IMR-90 (cell line): ENCODE measurements around the gene CDK11A. TPM values are rescaled to one million over a fixed set of nuclear protein-coding genes. Genes with fewer than 3 reads are reported as not detected.
"Not testable (repeated sequence)": the region's sequence is repeated elsewhere in the genome, so short reads cannot be mapped to it uniquely, and the experiment has no call there.

Experiments
- ATAC-seq: fragments of 200-7000 bp; cut with Tn5 transposase; 2 replicates; pipeline ENCODE4 v1.9.1; 2020; ENCODE audit warnings: low read depth, mild to moderate bottlenecking, moderate library complexity
- BruUV-seq: library from RNA; stranded (reverse); fragments of 400-500 nt; replicated peaks from 2 replicates; lab custom pipeline; 2021; lab: Mats Ljungman, UMichigan
- CTCF ChIA-PET: fragments of 300-600 bp; formaldehyde crosslinking; extraction: SDS; loops from one replicate; lab custom pipeline; 2021; ENCODE audit warnings: antibody characterized with exemption; lab: Yijun Ruan, JAX
- POLR2A ChIA-PET: fragments of 300-600 bp; sonication (Branson Sonifier 250); formaldehyde crosslinking; loops from one replicate; lab custom pipeline; 2022; ENCODE audit warnings: antibody characterized with exemption; ENCODE audit not compliant: unreplicated experiment; lab: Charles Lee
- DNase-seq: peaks from one replicate; pipeline ENCODE4 v3.0.0; 2013
- H2AFZ ChIP-seq: replicated peaks from 2 replicates; pipeline ENCODE3; 2013; ENCODE audit warnings: low read length, mild to moderate bottlenecking; ENCODE audit not compliant: poor library complexity
- H2AK5ac ChIP-seq: 2 replicates; pipeline ENCODE4 v1.6.1; 2013; ENCODE audit warnings: low read depth, low read length, inconsistent platforms
- H2AK9ac ChIP-seq: replicated peaks from 2 replicates; pipeline ENCODE3; 2013; ENCODE audit warnings: mild to moderate bottlenecking, low read depth, low read length, moderate library complexity; ENCODE audit not compliant: poor library complexity
- H2BK120ac ChIP-seq: 2 replicates; pipeline ENCODE4 v1.6.1; 2013; ENCODE audit warnings: low read depth, low read length, inconsistent platforms
- H2BK15ac ChIP-seq: 3 replicates; pipeline ENCODE4 v1.6.1; 2013; ENCODE audit warnings: low read depth, low read length, inconsistent platforms
- H2BK20ac ChIP-seq: 2 replicates; pipeline ENCODE4 v1.6.1; 2013; ENCODE audit warnings: low read depth, mild to moderate bottlenecking, inconsistent platforms, low read length, moderate library complexity
- H2BK5ac ChIP-seq: 2 replicates; pipeline ENCODE4 v1.6.1; 2013; ENCODE audit warnings: mild to moderate bottlenecking, low read depth, low read length, inconsistent platforms; ENCODE audit not compliant: poor library complexity, severe bottlenecking
- H3K14ac ChIP-seq: replicated peaks from 2 replicates; pipeline ENCODE4 v1.6.1; 2013; ENCODE audit warnings: low read depth, low read length, inconsistent platforms
- H3K18ac ChIP-seq: 2 replicates; pipeline ENCODE4 v1.6.1; 2013; ENCODE audit warnings: low read depth, low read length, control low read depth
- H3K23ac ChIP-seq: 2 replicates; pipeline ENCODE4 v1.6.1; 2013; ENCODE audit warnings: low read depth, low read length, inconsistent platforms
- H3K27ac ChIP-seq: 2 replicates; pipeline ENCODE4 v1.5.1; 2013; ENCODE audit warnings: mild to moderate bottlenecking, control low read depth, low read length; ENCODE audit not compliant: insufficient read depth
- H3K27me3 ChIP-seq: 2 replicates; pipeline ENCODE4 v1.6.1; 2013; ENCODE audit warnings: low read length; ENCODE audit not compliant: control insufficient read depth, insufficient read depth
- H3K36me3 ChIP-seq: 2 replicates; pipeline ENCODE4 v1.6.1; 2013; ENCODE audit warnings: low read length, mixed read lengths; ENCODE audit not compliant: control insufficient read depth, insufficient read depth
- H3K4ac ChIP-seq: 2 replicates; pipeline ENCODE4 v1.6.1; 2013; ENCODE audit warnings: low read depth, low read length, inconsistent platforms
- H3K4me1 ChIP-seq: 2 replicates; pipeline ENCODE4 v1.6.1; 2013; ENCODE audit warnings: low read length, mixed read lengths; ENCODE audit not compliant: control insufficient read depth, insufficient read depth
- H3K4me2 ChIP-seq: 2 replicates; pipeline ENCODE4 v1.6.1; 2013; ENCODE audit warnings: low read depth, mild to moderate bottlenecking, control low read depth, low read length, moderate library complexity
- H3K4me3 ChIP-seq: 2 replicates; pipeline ENCODE4 v1.5.1; 2013; ENCODE audit warnings: low read depth, mild to moderate bottlenecking, control low read depth, low read length, moderate library complexity; ENCODE audit not compliant: insufficient read depth
- H3K56ac ChIP-seq: 2 replicates; pipeline ENCODE4 v1.6.1; 2013; ENCODE audit warnings: low read length, inconsistent platforms; ENCODE audit not compliant: insufficient read depth; ENCODE audit errors: extremely low read depth
- H3K79me1 ChIP-seq, 2 experiments: 2 replicates each; pipeline ENCODE4 v1.6.1; 2013; ENCODE audit warnings: low read length in 2 of 2, inconsistent platforms in 1 of 2, low read depth in 1 of 2
- H3K9ac ChIP-seq: 2 replicates; pipeline ENCODE4 v1.6.1; 2013; ENCODE audit warnings: low read depth, low read length, control low read depth
- H3K9me1 ChIP-seq: 2 replicates; pipeline ENCODE4 v1.6.1; 2013; ENCODE audit warnings: low read length, inconsistent platforms; ENCODE audit not compliant: insufficient read depth
- H3K9me3 ChIP-seq: 2 replicates; pipeline ENCODE4 v1.6.1; 2013; ENCODE audit warnings: low read length; ENCODE audit not compliant: control insufficient read depth, insufficient read depth
- H4K20me1 ChIP-seq: 2 replicates; pipeline ENCODE4 v1.6.1; 2013; ENCODE audit warnings: low read length, inconsistent platforms; ENCODE audit not compliant: insufficient read depth
- H4K5ac ChIP-seq: 2 replicates; pipeline ENCODE4 v1.6.1; 2013; ENCODE audit warnings: mild to moderate bottlenecking, low read depth, low read length, control low read depth
- H4K8ac ChIP-seq, 2 experiments: 2 replicates each; pipeline ENCODE4 v1.6.1; 2013; ENCODE audit warnings: low read depth in 2 of 2, low read length in 2 of 2, control low read depth in 1 of 2, inconsistent platforms in 1 of 2
- H4K91ac ChIP-seq: 2 replicates; pipeline ENCODE4 v1.6.1; 2013; ENCODE audit warnings: low read depth, low read length, inconsistent platforms; ENCODE audit not compliant: insufficient read depth
- WGBS, 2 experiments: methylation state at CpG; one replicate each; pipeline versions ENCODE4 v1.1.5 to v1.1.7; 2013; ENCODE audit warnings: missing lambda C conversion rate in 2 of 2; ENCODE audit not compliant: insufficient read length in 1 of 2; ENCODE audit errors: extremely low coverage in 2 of 2; 5-methylcytosine and 5-hydroxymethylcytosine counted together
- dilution Hi-C: fragments of 300-500 bp; cut with HindIII; formaldehyde crosslinking; loops from one replicate; pipeline ENCODE4 v1.14.3; 2018; ENCODE audit warnings: low sequenced_read_pairs; ENCODE audit not compliant: unreplicated experiment
- in situ Hi-C: fragments of 300-500 bp; cut with MboI; formaldehyde crosslinking; loops from 3 replicates; pipeline ENCODE4 v1.14.3; 2019; ENCODE audit warnings: low sequenced_read_pairs, inconsistent platforms, mixed read lengths
- intact Hi-C: fragments of 100-400 bp; cut with micrococcal nuclease; formaldehyde crosslinking; loops from 2 replicates; pipeline ENCODE4 v1.10.0; 2022
- polyA plus RNA-seq, 3 experiments: library from polyadenylated mRNA; depleted of rRNA; stranded (reverse); fragments of >200 nt; gene quantifications; 2 replicates each; pipeline ENCODE4 v1.2.3, GENCODE V29; 2012; ENCODE audit warnings: low replicate concordance in 1 of 3
- total RNA-seq: library from RNA; depleted of rRNA; stranded (reverse); fragments of >200 nt; gene quantifications from 2 replicates; pipeline ENCODE4 v1.2.3, GENCODE V29; 2012

Gene CDK11A
- total and polyA plus RNA-seq, 2 of the 4 experiments (the other 2 are of a cell fraction): 1.8 to 20.0 TPM

GRCh38 chr1:1737675-1738590, 13.8 kb upstream of the CDK11A start:
- H3K56ac ChIP-seq, H3K4me1 ChIP-seq, H4K5ac ChIP-seq, H2BK20ac ChIP-seq, H3K4ac ChIP-seq, H4K91ac ChIP-seq, H2BK15ac ChIP-seq, H3K9me3 ChIP-seq, CTCF ChIA-PET, H4K20me1 ChIP-seq, H3K4me2 ChIP-seq, H2AK9ac ChIP-seq, H3K18ac ChIP-seq, in situ Hi-C loops, dilution Hi-C loops, H2BK120ac ChIP-seq, H3K4me3 ChIP-seq, BruUV-seq, POLR2A ChIA-PET, H2AK5ac ChIP-seq, H4K8ac ChIP-seq, H3K23ac ChIP-seq, H3K27me3 ChIP-seq, H3K9ac ChIP-seq, intact Hi-C loops, H2AFZ ChIP-seq, DNase-seq, ATAC-seq, H3K79me1 ChIP-seq, H3K9me1 ChIP-seq, H2BK5ac ChIP-seq, H3K14ac ChIP-seq, H3K27ac ChIP-seq: not testable (repeated sequence)
- no CpG with 5 or more reads among the region's 44 CpGs for WGBS, 2 experiments
- peaks cover 13% of the 10 kb centered on the region; the same call in 1 of the 2 replicates for H3K36me3 ChIP-seq
